ENCODE measurements around the gene PIAS3. TPM values are rescaled to one million over a fixed set of nuclear protein-coding genes. Genes with fewer than 3 reads are reported as not detected.

PIAS3 gene
- total RNA-seq, 1 donor = 15.2 TPM

GRCh38 chr1:145886390-145886789 is 27.5 kb upstream of the PIAS3 start:
- H3K79me2 ChIP-seq (ENCODE audit: insufficient read depth, low read length) = no peaks in the 10 kb centered on the region
- no peaks in the 10 kb centered on the region for H3K27me3 ChIP-seq (ENCODE audit: insufficient read depth, low read length)
- no peaks in the 10 kb centered on the region for H3K9me3 ChIP-seq (ENCODE audit: low read depth, low read length)
- DNase-seq (ENCODE audit: insufficient read length, low spot score, missing footprints) = no peak
- H4K20me1 ChIP-seq (ENCODE audit: insufficient read depth, low read length) = no peaks in the 10 kb centered on the region
- H3K4me2 ChIP-seq (ENCODE audit: insufficient read depth, low read length) = peak overlapping the region; percentile 68
- peak overlapping the region; percentile 48 for H2AFZ ChIP-seq (ENCODE audit: low read length)
- peak overlapping the region; percentile 80 for H3K4me3 ChIP-seq (ENCODE audit: insufficient read depth, low read length)
- H3K36me3 ChIP-seq (ENCODE audit: insufficient read depth, low read length) = no peaks in the 10 kb centered on the region
- TF ChIP-seq, protein P1, sequence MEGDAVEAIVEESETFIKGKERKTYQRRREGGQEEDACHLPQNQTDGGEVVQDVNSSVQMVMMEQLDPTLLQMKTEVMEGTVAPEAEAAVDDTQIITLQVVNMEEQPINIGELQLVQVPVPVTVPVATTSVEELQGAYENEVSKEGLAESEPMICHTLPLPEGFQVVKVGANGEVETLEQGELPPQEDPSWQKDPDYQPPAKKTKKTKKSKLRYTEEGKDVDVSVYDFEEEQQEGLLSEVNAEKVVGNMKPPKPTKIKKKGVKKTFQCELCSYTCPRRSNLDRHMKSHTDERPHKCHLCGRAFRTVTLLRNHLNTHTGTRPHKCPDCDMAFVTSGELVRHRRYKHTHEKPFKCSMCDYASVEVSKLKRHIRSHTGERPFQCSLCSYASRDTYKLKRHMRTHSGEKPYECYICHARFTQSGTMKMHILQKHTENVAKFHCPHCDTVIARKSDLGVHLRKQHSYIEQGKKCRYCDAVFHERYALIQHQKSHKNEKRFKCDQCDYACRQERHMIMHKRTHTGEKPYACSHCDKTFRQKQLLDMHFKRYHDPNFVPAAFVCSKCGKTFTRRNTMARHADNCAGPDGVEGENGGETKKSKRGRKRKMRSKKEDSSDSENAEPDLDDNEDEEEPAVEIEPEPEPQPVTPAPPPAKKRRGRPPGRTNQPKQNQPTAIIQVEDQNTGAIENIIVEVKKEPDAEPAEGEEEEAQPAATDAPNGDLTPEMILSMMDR (IDR thresholded peaks at IDR 0.05; ENCODE audit: extremely low read depth, low read depth, low read length) = no peak
- H3K4me1 ChIP-seq (ENCODE audit: insufficient read depth, low read length) = peaks cover 27% of the 10 kb centered on the region
- H3K27ac ChIP-seq (ENCODE audit: low read depth, low read length) = no peak overlapping the region

DNA sequence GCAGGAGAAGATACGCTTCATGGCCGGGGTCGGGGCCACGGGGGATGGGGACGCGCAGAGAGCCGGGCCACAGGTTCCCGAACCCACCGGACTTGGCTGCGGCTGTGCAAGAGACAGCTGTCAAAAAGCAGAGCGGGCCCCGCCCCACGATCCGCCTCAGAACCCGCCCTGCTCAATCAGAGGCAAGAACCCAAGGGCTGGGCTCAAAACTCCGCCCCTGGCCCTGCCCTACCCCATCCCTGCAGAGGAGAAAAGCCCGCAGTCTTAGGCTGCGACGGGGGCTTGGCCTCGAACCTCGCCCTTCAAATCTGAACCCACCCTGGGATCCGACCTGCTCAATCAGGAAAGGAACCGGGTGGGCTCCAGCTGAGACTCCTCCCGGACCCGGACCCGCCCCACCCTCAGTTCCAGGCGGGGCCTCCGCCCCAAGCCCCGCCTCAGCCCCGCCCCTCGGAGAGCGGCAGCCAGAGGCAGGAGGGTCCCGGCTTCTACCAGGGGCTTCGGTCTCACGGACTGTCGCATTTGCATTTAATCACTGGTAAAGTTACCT is 26.9 kb upstream of the PIAS3 start, which contains the start of gene ANKRD35:
TSS of gene ANKRD35 (minus strand) at position 129 of the 550 bp plus-strand sequence. CDS start at position 21, 108 bp downstream.
- Histone ChIP-seq H4K20me1 (ENCODE audit: insufficient read depth, low read length) (no peaks in the 10 kb centered on the region), H3K4me1 (ENCODE audit: insufficient read depth, low read length) (peaks cover 22% of the 10 kb centered on the region), H3K9me3 (ENCODE audit: low read depth, low read length) (no peaks in the 10 kb centered on the region), H2AFZ (ENCODE audit: low read length) (peak within 1 kb of the TSS; percentile 89), H3K27ac (ENCODE audit: low read depth, low read length) (no peak within 1 kb of the TSS), H3K4me2 (ENCODE audit: insufficient read depth, low read length) (peak within 1 kb of the TSS; percentile 68), H3K27me3 (ENCODE audit: insufficient read depth, low read length) (no peaks in the 10 kb centered on the region), H3K36me3 (ENCODE audit: insufficient read depth, low read length) (no peaks in the 10 kb centered on the region), H3K4me3 (ENCODE audit: insufficient read depth, low read length) (peak within 1 kb of the TSS; percentile 80), H3K79me2 (ENCODE audit: insufficient read depth, low read length) (no peaks in the 10 kb centered on the region)
- DNase-seq (ENCODE audit: insufficient read length, low spot score, missing footprints) = peak; percentile 98
- TF ChIP-seq, protein P1 (IDR thresholded peaks at IDR 0.05; ENCODE audit: extremely low read depth, low read depth, low read length) = no peak

GRCh38 chr1:145884675-145885074 is 25.8 kb upstream of the PIAS3 start:
- Histone ChIP-seq H3K36me3 (ENCODE audit: insufficient read depth, low read length) (no peaks in the 10 kb centered on the region), H3K4me3 (ENCODE audit: insufficient read depth, low read length) (peak overlapping the region; percentile 33), H2AFZ (ENCODE audit: low read length) (peak overlapping the region; percentile 47), H3K9me3 (ENCODE audit: low read depth, low read length) (no peaks in the 10 kb centered on the region), H3K79me2 (ENCODE audit: insufficient read depth, low read length) (no peaks in the 10 kb centered on the region), H3K4me1 (ENCODE audit: insufficient read depth, low read length) (peaks cover 20% of the 10 kb centered on the region), H4K20me1 (ENCODE audit: insufficient read depth, low read length) (no peaks in the 10 kb centered on the region), H3K4me2 (ENCODE audit: insufficient read depth, low read length) (peak overlapping the region; percentile 68), H3K27ac (ENCODE audit: low read depth, low read length) (peak overlapping the region; percentile 40), H3K27me3 (ENCODE audit: insufficient read depth, low read length) (no peaks in the 10 kb centered on the region)
- TF ChIP-seq, protein P1 (IDR thresholded peaks at IDR 0.05; ENCODE audit: extremely low read depth, low read depth, low read length) = no peak
- DNase-seq (ENCODE audit: insufficient read length, low spot score, missing footprints) = peak; percentile 97

- TF ChIP-seq, protein P1 (IDR thresholded peaks at IDR 0.05; ENCODE audit: extremely low read depth, low read depth, low read length) = no peak
- no peaks in the 10 kb centered on the region for H3K79me2 ChIP-seq (ENCODE audit: insufficient read depth, low read length)
- H3K4me3 ChIP-seq (ENCODE audit: insufficient read depth, low read length) = no peak overlapping the region
- H3K9me3 ChIP-seq (ENCODE audit: low read depth, low read length) = no peaks in the 10 kb centered on the region
- H3K4me1 ChIP-seq (ENCODE audit: insufficient read depth, low read length) = peaks cover 9% of the 10 kb centered on the region
- no peak for DNase-seq (ENCODE audit: insufficient read length, low spot score, missing footprints)
- no peaks in the 10 kb centered on the region for H4K20me1 ChIP-seq (ENCODE audit: insufficient read depth, low read length)
- H3K27me3 ChIP-seq (ENCODE audit: insufficient read depth, low read length) = no peaks in the 10 kb centered on the region
- no peaks in the 10 kb centered on the region for H3K36me3 ChIP-seq (ENCODE audit: insufficient read depth, low read length)
- no peak overlapping the region for H2AFZ ChIP-seq (ENCODE audit: low read length)
- no peak overlapping the region for H3K4me2 ChIP-seq (ENCODE audit: insufficient read depth, low read length)
- no peak overlapping the region for H3K27ac ChIP-seq (ENCODE audit: low read depth, low read length)
These were observed 20.9 kb upstream of the PIAS3 start for GRCh38 chr1:145879775-145880174.
